Gastroesophageal sphincter (tissue), 3 donors: ENCODE data around the gene SH3PXD2A.

Experiments
- CTCF ChIP-seq, 4 experiments: fragments of 200-600 bp in 2 of 4; fragments of 450-650 bp in 2 of 4; sonication (generic) in 1 of 4; IDR thresholded peaks; one replicate each; pipeline ENCODE4 v1.5.1; 2017 to 2019; ENCODE audit warnings: antibody characterized with exemption in 4 of 4, mild to moderate bottlenecking in 2 of 4, moderate library complexity in 2 of 4
- POLR2AphosphoS5 ChIP-seq: sonication (generic); formaldehyde crosslinking; IDR thresholded peaks from one replicate; pipeline ENCODE4 v1.6.1; 2017; ENCODE audit warnings: antibody characterized with exemption

GRCh38 chr10:103839519-103839871, 15.9 kb downstream of the SH3PXD2A start:
- TF ChIP-seq CTCF (IDR thresholded peaks at IDR 0.05) (no peak), POLR2AphosphoS5 (no peak)
